Amniotic stem cell (primary cell): Measurements from ENCODE around the gene MYO16.

Experiments
- DNase-seq: peaks from one replicate; lab custom pipeline; 2025; lab: John Stamatoyannopoulos, UW

MYO16 gene

GRCh38 chr13:108629181-108629752 lies at the start of gene MYO16:
Gene MYO16 (plus strand): TSS chr13:108629611. CDS start chr13:108629845, 234 bp downstream.
- DNase-seq: no peak

DNA sequence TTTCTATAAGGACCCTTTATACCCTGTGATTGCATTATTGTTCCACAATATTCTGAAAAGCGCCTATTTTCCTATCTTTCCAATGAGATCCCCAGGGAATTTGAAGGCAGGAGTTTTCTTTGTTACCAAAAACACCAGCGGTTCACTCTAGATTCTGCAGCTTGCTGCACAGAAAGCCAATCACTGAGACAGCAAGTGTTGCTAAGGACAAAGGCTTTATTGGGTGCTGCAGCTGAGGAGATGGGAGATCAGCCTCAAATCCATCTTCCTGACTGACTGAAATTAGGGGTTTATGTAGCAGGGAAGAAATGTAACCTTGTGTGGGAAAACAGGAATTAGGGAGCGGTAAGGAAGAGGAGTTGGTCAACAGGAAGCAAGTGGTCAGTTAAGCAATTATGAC lies 42.6 kb upstream of the MYO16 start:
- DNase-seq: no peak

GRCh38 chr13:108588516-108588915 lies 40.9 kb upstream of the MYO16 start:
- no peak for DNase-seq

DNA sequence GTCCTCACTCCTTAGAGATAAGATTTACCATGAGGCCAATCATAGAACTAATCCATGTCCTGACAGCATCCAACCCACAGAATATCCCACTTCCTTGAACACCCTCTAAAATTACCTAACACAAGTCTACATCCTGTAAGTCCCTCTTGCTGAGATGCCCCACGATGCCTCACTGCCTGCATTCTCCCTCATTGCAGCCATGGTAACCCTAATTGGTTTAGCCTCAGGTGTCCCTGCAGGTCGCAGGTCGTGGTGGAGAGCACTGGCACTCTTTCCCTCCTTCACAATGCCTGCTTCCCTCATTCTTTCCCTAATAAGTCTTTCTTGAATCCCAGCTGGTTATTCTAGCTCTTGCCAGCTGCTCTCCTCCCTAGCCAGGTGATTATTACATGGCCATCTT lies 35.3 kb upstream of the MYO16 start:
- DNase-seq: no peak

GRCh38 chr13:108595436-108596274 lies 33.8 kb upstream of the MYO16 start:
- no peak for DNase-seq

DNA sequence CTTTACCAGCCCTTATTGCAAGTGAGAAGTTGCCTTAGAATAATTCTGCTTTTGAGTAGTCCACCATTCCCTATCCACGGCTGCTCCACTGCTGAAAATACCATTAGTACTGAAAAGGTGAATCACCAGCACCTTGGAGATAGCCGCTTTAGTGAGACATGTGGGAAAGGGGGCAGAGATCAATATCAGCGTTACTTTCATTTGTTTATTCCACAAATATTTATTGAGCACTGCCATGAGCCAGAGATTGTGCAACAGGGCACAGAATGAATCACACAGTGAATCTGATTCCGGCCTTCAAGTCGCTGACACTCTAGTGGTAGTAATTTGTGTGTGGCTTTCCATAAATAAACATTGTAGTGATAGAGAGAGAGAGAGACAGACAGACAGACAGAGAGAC lies 31.5 kb upstream of the MYO16 start:
- no peak for DNase-seq

DNA sequence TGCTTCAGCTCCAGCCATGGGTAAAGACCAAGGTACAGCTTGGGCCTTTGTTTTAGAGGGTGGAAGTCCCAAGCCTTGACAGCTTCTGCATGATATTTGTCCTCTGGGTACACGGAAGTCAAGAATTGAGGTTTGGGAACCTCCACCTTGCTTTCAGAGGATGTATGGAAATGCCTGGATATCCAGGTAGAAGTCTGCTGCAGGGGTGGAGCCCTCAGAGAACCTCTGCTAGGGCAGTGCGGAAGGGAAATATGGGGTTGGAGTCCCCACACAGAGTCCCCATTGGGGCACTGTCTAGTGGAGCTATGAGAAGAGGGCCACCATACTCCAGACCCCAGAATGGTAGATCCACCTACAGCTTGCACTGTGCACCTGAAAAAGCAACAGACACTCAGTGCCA lies 23.0 kb upstream of the MYO16 start:
- DNase-seq: no peak

- peak; percentile 5 for DNase-seq
Observed at GRCh38 chr13:108609353-108609752, 20.1 kb upstream of the MYO16 start.

GRCh38 chr13:108610507-108610906 lies 18.9 kb upstream of the MYO16 start:
- DNase-seq: no peak

GRCh38 chr13:108615241-108615640 lies 14.2 kb upstream of the MYO16 start:
- DNase-seq: no peak

DNA sequence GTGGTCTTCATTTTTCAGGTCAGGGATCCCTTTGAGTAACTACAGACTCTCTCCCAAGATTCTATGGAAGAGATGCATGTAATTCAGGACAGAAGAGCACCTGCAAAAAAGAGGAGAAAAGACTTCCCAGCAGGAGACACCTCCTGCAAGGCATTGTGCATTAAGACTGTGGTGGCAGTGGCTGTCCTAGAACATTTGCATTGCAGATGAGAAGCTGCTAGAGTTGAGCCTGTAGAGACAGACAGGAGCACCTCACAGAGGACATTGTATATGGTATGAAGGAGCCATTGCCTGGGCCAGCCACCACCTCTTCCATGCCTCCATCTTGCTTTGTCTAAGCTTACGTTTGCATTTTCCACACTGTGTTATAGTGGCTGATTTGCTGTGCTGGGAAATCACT lies 11.2 kb upstream of the MYO16 start:
- DNase-seq: no peak

- no peak for DNase-seq
Observed at GRCh38 chr13:108621462-108621861, 7.9 kb upstream of the MYO16 start.

DNA sequence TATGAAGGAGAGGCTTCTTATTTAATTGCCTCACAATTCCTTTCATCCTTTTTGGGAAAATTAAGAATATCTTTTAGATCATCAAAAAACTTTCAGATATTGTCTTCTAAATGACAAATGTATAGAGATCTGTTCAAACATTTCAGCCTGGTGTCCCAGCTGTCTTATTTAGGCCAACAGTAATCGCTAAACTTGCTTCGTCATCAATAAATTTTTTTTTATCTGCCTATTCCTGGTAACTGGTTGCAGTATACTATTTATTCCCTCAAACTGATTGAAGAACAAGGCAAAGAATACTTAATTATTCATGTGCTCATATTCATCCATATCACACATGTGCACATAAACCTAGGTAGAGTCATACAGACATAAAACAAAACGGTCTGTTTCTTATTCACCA lies 5.3 kb upstream of the MYO16 start:
- no peak for DNase-seq

- DNase-seq: no peak
Observed at GRCh38 chr13:108624979-108625378, 4.4 kb upstream of the MYO16 start.

GRCh38 chr13:108629988-108630387 lies 577 bp downstream of the MYO16 start:
- no peak for DNase-seq

DNA sequence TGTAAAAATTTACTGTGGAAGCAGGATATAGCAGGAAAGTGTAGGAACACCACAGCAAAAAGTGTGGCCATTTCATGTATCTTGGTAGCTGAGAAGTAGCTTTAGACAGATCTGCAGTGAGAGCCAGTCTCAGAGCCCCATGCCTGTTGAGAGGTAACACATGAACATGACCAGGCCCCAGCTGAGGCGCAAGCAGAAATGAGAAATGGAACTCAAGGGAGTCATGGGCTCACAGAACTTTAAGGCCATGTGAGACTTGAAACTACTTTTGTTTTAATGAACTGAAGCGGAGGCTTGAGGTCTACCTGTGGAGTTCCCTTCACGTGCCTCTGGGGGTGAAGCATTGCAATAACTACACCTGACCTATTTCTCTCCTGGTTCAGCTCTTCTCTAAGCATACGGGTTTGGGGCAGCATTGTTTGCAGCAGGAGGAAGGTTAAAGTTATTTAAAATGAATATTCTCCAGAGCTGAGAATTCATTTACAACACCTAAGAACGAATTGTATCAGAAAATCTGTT lies 3.3 kb downstream of the MYO16 start:
- DNase-seq: no peak

DNA sequence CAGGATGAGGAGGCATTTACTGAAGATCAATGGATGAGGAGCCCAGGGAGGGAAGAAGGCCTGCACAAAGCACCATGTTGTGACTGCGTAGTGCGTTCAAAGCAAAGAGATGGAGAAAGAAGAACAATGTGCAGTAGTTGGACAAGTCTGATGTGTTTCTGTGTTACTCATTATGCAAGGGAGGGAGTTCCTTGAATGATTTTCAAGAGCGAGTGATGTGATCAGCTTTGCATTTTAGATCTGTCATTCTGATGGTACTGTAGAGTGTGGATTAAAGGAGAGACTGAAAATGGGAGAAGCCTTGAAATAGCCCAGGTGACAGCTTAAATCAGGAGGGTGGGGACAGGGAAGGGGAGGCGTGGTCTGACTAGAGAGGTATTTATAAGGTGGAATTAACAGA lies 9.5 kb downstream of the MYO16 start:
- DNase-seq: no peak

GRCh38 chr13:108643646-108644353 lies 14.4 kb downstream of the MYO16 start:
- DNase-seq: no peak

- no peak for DNase-seq
Observed at GRCh38 chr13:108645376-108645775, 16.0 kb downstream of the MYO16 start.

DNA sequence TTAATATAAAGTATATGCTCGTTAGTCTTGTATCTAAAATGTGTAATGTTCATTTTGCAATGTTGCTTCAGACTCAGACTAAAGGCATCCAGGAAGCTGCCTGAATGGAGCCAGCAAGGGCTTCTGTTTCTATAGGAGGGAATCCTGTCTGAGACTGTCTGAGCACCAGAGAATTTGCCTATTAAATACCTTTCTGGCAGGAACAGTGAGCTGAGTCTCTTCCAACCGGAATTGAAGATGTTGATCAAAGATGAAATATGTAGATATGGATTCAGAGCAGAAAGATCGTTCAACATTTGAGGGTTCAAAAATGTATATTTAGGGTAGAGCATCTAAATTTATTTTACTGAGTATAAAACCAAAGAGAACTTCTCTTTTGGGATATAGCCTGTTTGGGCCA lies 20.9 kb downstream of the MYO16 start:
- no peak for DNase-seq

- no peak for DNase-seq
Observed at GRCh38 chr13:108656742-108657141, 27.3 kb downstream of the MYO16 start.

DNA sequence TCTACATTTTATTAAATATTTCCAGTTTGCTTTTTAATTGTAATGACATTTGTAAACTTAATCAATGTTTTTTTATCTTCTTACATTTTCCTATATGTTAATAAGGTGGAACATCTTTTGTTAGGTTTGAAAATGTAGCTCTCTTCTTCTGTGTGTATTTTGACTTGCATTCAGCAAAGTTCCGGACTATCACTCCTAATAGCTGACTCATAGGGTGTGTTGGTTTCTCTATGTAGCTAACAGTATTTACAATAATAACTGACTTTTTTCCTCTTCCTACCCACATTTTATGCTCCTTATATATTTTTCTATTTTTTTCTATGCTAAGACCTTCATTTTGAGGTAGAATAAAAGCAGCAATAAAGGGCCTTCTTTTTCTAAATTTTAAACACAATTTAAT lies 28.1 kb downstream of the MYO16 start:
- no peak for DNase-seq

DNA sequence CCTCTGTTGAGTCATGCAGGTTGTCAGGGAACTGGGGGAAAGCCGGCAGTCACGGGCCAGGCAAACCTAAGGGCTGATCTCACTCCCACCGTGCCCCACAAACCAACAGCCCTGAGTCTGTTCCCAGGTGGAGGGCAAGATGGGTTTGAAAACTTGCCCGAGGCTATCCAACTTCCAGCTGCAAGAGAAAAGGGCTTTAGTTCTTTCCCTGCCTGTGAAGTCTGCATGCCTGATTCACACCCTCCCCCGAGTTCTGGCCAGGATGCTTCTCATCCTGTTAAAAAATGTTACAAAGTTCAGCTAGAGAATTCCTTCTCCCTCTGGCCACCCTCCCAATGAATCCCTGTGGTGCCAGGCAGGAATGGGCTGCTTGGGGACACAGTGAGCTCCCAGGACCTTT lies 33.1 kb downstream of the MYO16 start:
- DNase-seq: no peak
